Nucleus accumbens (tissue), 56 donors: ENCODE data around the gene TYMP.
A peak's percentile ranks its signal among the peaks of the same experiment; 100 is the strongest.

Source experiments
- DNase-seq, 56 donors: peaks; one replicate each; lab custom pipeline; 2025; lab: John Stamatoyannopoulos, UW

Gene TYMP

GRCh38 chr22:50488006-50488677, 41.7 kb downstream of the TYMP start:
- no peak for DNase-seq

GRCh38 chr22:50487290-50488005, 42.4 kb downstream of the TYMP start:
- DNase-seq, result no peak

GRCh38 chr22:50486561-50487289, 43.1 kb downstream of the TYMP start, which contains the start of gene MIOX:
MIOX (plus strand) TSS chr22:50486859; CDS start chr22:50486898, 39 bp downstream.
- DNase-seq, result no peak

GRCh38 chr22:50485221-50486131, 44.3 kb downstream of the TYMP start:
- no peak for DNase-seq

- DNase-seq, result no peak
Measured at GRCh38 chr22:50483977-50484853, 45.6 kb downstream of the TYMP start.

- DNase-seq, result no peak
Measured at GRCh38 chr22:50483556-50483955, 46.3 kb downstream of the TYMP start.

- DNase-seq, result no peak
Measured at GRCh38 chr22:50483106-50483505, 46.7 kb downstream of the TYMP start.

GRCh38 chr22:50482107-50483074, 47.4 kb downstream of the TYMP start:
- no peak for DNase-seq

GRCh38 chr22:50481440-50482106, 48.2 kb downstream of the TYMP start, which contains the start of gene ADM2:
ADM2 (plus strand) TSS chr22:50481543; CDS start chr22:50481848, 305 bp downstream.
- peak in 1 of 56 donors; percentile 10 for DNase-seq

- DNase-seq, result no peak
Measured at GRCh38 chr22:50481045-50481439, 48.8 kb downstream of the TYMP start.

GRCh38 chr22:50479721-50480120, 50.1 kb downstream of the TYMP start:
- no peak for DNase-seq

- DNase-seq, result no peak
Measured at GRCh38 chr22:50477923-50478322, 51.9 kb downstream of the TYMP start.

GRCh38 chr22:50476868-50477267, 52.9 kb downstream of the TYMP start:
- DNase-seq, result no peak
